ENCODE measurements around the gene ARNT2.

- TF ChIP-seq CTCF (IDR thresholded peaks at IDR 0.05) (no peak), JUNB (IDR thresholded peaks at IDR 0.05) (no peak), FOSL2 (IDR thresholded peaks at IDR 0.05) (no peak), FOSL2 (CRISPR knock-in tag; IDR thresholded peaks at IDR 0.05) (no peak), RNF2 (IDR thresholded peaks at IDR 0.05; ENCODE audit: borderline replicate concordance, low read depth) (no peak), ESRRA (IDR thresholded peaks at IDR 0.05; ENCODE audit: borderline replicate concordance, low read length) (no peak), SMC3 (IDR thresholded peaks at IDR 0.05) (no peak)
- TF ChIP-seq, protein P1, sequence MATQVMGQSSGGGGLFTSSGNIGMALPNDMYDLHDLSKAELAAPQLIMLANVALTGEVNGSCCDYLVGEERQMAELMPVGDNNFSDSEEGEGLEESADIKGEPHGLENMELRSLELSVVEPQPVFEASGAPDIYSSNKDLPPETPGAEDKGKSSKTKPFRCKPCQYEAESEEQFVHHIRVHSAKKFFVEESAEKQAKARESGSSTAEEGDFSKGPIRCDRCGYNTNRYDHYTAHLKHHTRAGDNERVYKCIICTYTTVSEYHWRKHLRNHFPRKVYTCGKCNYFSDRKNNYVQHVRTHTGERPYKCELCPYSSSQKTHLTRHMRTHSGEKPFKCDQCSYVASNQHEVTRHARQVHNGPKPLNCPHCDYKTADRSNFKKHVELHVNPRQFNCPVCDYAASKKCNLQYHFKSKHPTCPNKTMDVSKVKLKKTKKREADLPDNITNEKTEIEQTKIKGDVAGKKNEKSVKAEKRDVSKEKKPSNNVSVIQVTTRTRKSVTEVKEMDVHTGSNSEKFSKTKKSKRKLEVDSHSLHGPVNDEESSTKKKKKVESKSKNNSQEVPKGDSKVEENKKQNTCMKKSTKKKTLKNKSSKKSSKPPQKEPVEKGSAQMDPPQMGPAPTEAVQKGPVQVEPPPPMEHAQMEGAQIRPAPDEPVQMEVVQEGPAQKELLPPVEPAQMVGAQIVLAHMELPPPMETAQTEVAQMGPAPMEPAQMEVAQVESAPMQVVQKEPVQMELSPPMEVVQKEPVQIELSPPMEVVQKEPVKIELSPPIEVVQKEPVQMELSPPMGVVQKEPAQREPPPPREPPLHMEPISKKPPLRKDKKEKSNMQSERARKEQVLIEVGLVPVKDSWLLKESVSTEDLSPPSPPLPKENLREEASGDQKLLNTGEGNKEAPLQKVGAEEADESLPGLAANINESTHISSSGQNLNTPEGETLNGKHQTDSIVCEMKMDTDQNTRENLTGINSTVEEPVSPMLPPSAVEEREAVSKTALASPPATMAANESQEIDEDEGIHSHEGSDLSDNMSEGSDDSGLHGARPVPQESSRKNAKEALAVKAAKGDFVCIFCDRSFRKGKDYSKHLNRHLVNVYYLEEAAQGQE (IDR thresholded peaks at IDR 0.05) = no peak
- TF ChIP-seq, protein P2, sequence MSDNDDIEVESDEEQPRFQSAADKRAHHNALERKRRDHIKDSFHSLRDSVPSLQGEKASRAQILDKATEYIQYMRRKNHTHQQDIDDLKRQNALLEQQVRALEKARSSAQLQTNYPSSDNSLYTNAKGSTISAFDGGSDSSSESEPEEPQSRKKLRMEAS (IDR thresholded peaks at IDR 0.05) = no peak
Observed at GRCh38 chr15:80568876-80569605, 164.9 kb downstream of the ARNT2 start.

Measured in A549 (cell line).